ENCODE results near the gene KATNBL1.

Gene KATNBL1

DNA sequence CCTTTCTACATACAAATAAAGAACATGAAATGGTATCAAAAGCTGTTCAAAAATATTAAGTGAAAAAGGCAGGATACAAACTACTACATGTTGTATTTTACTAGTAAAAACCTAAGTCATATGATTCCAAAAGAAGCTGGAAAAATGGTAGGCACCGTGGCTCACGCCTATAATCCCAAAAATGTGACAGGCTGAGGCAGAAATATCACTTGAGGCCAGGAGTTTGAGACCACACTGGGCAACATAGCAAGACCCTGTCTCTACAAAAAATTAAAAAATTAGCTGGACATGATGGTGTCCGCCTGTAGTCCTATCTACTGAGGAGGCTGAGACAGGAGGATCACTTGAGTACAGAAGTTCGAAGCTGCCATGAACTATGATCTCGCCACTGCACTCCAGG, 110.0 kb downstream of the KATNBL1 start:
- H3K27ac ChIP-seq (replicated peaks): no peak overlapping the region
- no peak overlapping the region for H3K4me3 ChIP-seq (replicated peaks; ENCODE audit: insufficient read depth, low read length)
- no peaks in the 10 kb centered on the region for H3K27me3 ChIP-seq (ENCODE audit: insufficient read depth, poor library complexity, severe bottlenecking)
- TF ChIP-seq GABPA (IDR thresholded peaks at IDR 0.05; ENCODE audit: low read depth): no peak
- TF ChIP-seq SPI1 (IDR thresholded peaks at IDR 0.05; ENCODE audit: borderline replicate concordance, low read depth): no peak
- no peak for DNase-seq (ENCODE audit: low read depth in 1 of 2, low spot score in 1 of 2)
